HS-27A (cell line): ENCODE data around the gene NR3C2.
"Not testable (repeated sequence)": the region's sequence is repeated elsewhere in the genome, so short reads cannot be mapped to it uniquely, and the experiment has no call there.

ENCODE experiments used
- DNase-seq: peaks from one replicate; pipeline ENCODE4 v3.0.0-alpha.2; 2012; ENCODE audit warnings: low read depth, missing footprints

Gene NR3C2

DNA sequence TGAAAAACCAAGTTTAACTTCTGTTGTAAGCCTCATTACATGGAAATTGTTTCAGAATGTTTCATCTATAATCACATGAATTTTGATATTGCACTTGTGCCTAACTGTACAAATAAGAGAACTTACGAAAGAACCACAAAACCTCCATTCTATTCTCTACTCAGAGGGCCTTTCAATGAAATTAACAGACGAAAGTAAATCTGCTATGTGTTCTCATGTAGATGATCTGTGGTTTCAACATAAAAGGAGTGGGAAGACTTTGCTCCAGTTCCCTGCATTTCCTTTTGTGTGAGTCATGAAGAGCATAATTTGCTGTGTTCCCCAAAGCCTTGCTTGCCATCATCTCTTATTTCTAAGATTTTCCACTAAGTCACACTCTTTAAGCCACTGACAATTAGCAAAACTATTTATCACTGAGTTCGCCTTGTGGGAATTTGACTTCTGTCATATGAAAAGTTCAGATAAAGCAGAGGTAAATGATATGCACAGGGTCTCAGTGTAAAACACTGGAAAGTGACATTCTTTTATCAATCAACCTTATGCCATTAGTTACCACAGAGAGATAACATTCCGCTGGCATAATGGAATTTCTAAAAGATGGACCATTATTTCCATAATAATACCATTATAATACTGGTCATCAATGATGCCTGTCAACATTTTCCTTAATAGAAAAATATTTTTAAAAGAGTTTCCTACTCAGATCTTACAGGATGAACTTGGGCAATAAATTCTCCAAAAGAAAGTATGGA, 329.8 kb downstream of the NR3C2 start:
- no peak for DNase-seq

DNA sequence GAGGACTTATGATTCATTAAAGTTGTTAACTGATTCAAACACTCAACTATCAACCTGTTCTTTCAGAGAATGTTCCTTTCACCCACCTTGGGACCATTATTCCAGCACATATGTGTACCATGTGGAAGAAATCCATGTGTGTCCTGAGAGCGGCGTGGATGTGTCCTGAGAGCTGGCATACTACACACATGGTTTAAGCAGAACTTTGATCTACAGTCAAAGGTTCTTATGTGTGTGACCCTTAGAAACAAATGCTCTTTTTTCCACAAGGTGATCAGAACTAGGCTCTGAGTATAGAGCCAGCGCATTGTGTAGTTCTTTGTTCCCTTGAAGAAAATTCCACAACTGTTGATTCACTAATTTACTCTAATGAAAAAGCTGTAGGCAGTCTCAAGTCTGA, 332.0 kb downstream of the NR3C2 start:
- DNase-seq = no peak

- DNase-seq = no peak
These were observed 333.0 kb downstream of the NR3C2 start for GRCh38 chr4:148109216-148109615.

DNA sequence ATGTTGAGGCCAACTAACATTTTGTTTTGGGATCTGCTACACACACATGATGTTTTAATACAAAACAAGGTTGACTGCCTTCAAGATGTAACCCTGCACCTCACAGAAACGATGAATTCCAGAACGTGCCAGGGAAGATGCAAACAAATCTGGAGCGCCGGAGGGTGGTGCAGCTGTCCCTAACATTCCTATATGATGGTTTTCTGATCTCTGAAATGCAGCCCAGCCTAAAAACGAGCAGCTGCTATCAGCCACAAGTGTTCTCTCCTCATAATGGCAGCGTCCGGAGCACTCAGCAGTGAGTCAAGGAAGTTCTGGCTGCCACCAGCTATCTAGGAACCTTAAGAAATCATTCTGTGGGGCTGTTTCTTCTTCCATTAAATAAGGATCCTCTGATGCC, 333.4 kb downstream of the NR3C2 start:
- DNase-seq = no peak

GRCh38 chr4:148103597-148104355, 338.4 kb downstream of the NR3C2 start:
- DNase-seq = no peak

DNA sequence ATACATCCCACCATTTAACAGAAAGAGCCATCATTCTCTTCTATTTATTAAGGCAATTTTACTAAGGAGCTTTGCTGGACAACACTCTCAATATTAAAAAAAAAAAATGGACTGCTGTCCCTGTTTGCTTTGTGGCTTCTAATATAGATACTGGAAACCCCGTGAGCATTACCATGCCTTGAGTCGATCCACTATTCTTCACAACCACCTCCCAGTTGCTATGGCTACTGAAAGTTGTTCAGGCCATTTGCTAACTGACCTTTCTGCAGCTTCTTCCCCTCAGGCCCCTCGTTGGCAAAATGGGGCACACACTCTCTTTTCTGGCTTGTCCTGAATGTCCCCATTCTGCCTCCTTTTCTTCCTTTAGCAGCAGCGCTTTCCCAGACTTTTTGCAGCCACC, 340.4 kb downstream of the NR3C2 start:
- no peak for DNase-seq

GRCh38 chr4:148101235-148101634, 341.0 kb downstream of the NR3C2 start:
- no peak for DNase-seq

DNA sequence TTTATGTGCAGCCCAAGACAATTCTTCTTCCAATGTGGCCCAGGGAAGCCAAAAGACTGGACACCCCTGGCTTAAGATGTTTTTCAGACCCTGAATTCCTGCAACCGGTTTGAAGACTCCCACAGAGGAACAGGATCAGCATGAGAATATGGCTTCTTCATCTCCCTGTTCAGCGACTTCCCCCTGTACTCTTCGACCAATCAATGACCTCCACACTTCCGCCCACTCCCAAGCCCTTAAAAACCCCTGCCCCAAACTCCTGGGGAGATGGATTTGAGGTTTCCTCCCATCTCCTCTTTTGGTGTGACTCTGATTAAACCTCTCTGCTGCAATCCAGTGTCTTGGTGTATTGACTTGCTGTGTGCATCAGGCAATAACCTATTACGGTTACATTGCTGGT, 344.4 kb downstream of the NR3C2 start:
- no peak for DNase-seq

GRCh38 chr4:148095346-148095923, 346.8 kb downstream of the NR3C2 start:
- DNase-seq = no peak

GRCh38 chr4:148094149-148094548, 348.1 kb downstream of the NR3C2 start:
- DNase-seq = no peak

GRCh38 chr4:148093065-148093464, 349.1 kb downstream of the NR3C2 start:
- DNase-seq = no peak

- DNase-seq = no peak
These were observed 349.7 kb downstream of the NR3C2 start for GRCh38 chr4:148092316-148093014.

GRCh38 chr4:148091896-148092295, 350.3 kb downstream of the NR3C2 start:
- DNase-seq = no peak

- no peak for DNase-seq
These were observed 351.4 kb downstream of the NR3C2 start for GRCh38 chr4:148090503-148091476.

GRCh38 chr4:148090029-148090428, 352.2 kb downstream of the NR3C2 start:
- DNase-seq = no peak

GRCh38 chr4:148089624-148090023, 352.6 kb downstream of the NR3C2 start:
- no peak for DNase-seq

DNA sequence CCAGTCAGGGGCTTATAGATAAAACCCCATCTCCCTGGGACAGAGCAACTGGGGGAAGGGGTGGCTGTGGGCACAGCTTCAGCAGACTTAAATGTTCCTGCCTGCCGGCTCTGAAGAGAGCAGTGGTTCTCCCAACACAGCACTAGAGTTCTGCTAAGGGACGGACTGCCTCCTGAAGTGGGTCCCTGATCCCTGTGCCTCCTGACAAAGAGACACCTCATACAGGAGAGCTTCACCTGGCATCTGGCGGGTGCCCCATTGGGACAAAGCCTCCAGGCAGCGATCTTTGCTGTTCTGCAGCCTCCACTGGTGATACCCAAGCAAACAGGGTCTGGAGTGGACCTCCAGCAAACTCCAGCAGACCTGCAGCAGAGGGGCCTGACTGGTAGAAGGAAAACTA, 359.1 kb downstream of the NR3C2 start:
- not testable (repeated sequence) for DNase-seq

GRCh38 chr4:148081745-148082144, 360.5 kb downstream of the NR3C2 start:
- DNase-seq = no peak

- DNase-seq = no peak
These were observed 360.9 kb downstream of the NR3C2 start for GRCh38 chr4:148081267-148081666.

DNA sequence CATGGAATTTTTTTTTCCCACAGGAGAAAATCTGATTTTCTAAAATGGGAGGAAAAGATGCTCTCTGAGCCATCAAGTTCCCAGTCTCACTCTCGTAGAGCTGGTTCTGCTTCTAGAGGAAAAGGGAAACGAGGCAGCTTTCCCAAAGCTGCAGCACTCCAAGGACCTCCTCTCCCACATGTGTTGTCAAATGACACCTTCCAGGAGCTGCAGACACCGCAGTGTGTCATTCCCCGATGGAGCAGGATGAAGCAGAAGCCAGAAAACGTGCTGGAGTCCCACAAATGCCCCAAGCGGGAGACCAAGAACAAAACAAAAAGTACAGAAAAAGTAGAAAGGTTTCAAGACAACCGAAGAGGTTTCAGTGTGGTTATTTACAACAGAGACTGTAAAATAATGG, 362.3 kb downstream of the NR3C2 start:
- no peak for DNase-seq

DNA sequence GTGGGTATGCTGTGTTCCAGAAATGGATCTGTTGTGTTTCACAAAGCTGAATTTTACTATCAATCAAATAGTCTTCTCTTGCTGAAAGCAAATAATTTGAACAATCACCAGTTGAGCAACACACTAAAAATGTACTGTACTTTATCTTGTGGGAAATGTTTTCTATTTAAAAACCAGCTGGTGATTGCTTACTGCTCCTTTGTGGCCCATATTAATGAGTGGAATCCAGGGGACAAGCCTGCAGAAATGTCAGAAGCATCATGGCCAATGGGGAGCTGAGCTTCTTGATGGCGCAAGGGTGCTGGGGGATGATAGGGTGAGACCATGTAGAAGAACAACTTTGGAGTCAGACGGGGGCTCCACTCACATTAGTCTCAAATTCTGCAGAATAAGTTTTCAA, 364.2 kb downstream of the NR3C2 start:
- DNase-seq = no peak
